CD4-positive, alpha-beta T cell treated with Interleukin-17A for 4 hours (primary cell): ENCODE results near the gene HOXA1.

Experiments used
- DNase-seq: peaks from one replicate; pipeline ENCODE4 v3.0.0-alpha.2; 2020; ENCODE audit warnings: mixed read lengths

Gene HOXA1

DNA sequence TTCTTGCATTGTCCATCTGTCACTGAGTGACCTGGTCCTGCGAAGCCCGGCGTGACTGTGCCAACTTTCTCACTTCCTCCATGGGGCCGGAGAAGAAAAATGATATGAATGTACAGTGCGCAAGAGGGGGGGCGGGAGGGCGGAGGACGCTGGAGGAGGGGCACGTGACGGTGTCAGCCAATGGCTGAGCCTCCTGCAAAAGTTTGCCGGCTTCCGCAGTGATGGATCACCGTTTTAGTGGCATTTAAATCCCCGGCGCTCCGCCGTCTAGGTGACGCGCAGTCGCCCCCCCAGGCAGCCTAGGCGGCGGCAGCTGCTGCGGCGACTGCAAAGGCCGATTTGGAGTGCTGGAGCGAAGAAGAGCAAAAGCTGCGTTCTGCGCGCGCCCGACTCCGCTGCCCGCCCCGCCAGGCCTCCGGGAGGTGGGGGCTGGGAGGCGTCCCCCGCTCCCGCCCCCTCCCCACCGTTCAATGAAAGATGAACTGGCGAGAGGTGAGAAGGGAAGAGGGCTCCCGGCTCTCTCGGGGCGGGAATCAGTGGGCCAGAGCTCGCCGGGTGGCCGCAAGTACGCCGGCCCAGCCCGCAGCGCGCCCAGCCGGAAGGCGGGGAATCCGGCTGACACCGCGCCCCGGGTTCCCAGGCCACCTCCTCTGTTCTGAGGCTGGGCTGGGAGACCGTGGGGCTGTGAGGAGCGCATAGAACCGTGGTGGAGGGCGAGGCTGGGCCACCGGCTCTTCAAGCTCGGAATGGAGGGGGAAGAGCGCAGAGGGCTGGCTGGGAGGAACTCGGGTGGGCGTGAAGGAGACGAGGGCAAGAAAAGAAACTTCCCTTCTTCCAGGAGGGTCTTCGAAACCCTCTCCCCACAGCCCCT, at the start of gene HOXA1:
Gene HOXA1 (minus strand): TSS at position 104 of the 871 bp plus-strand sequence. CDS start 88 bp downstream, at position 16.
- peak; percentile 83 for DNase-seq

DNA sequence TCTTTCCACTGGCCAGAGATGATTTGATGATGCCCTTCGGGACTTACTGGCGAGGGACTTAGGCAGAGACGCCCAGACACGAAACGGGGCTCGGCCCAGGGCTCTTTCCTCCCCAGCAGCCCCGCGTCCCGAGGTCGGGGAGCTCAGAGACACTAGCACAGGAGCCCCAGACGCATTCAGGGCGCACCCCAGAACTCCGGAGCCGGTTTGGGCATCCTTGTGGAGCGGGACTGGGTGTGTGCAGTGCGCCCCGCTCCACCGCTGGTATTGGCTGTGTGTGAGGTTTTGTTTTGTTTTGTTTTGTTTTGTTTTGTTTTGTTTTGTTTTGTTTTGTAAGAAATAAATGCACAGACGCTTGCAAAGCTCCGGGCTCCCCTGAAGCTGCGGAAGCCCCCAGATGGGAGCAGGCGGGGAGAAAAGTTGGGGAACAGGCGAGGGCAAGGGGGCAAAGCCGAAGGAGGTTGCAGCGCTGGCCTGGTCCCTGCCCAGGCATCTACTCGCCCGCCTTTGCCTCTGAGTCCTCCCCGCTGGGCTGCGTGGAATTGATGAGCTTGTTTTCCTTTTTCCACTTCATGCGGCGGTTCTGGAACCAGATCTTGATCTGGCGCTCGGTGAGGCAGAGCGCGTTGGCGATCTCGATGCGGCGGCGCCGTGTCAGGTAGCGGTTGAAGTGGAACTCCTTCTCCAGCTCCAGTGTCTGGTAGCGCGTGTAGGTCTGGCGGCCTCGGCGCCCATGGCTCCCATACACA, 49.5 kb upstream of the HOXA1 start:
- no peak for DNase-seq

DNA sequence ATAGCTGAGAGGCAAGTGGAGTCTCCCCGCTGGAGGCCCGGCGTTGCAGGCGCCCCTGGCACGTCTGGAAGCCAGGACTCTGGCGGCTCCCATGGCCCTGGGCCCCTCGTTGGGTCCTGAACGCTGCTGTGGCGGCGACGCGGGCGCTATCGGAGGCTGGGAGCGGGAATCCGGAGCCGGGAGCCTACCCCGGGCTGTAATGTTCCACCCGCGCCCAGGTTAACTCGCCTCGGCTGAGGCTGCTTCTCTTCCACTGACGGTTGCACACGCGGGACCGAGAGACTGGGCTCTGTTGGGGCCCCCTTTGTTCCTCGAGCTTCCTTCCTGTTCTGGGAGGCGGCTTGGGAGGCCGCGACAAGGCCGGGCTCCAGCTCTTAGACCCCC, 49.0 kb upstream of the HOXA1 start:
- DNase-seq = no peak

DNA sequence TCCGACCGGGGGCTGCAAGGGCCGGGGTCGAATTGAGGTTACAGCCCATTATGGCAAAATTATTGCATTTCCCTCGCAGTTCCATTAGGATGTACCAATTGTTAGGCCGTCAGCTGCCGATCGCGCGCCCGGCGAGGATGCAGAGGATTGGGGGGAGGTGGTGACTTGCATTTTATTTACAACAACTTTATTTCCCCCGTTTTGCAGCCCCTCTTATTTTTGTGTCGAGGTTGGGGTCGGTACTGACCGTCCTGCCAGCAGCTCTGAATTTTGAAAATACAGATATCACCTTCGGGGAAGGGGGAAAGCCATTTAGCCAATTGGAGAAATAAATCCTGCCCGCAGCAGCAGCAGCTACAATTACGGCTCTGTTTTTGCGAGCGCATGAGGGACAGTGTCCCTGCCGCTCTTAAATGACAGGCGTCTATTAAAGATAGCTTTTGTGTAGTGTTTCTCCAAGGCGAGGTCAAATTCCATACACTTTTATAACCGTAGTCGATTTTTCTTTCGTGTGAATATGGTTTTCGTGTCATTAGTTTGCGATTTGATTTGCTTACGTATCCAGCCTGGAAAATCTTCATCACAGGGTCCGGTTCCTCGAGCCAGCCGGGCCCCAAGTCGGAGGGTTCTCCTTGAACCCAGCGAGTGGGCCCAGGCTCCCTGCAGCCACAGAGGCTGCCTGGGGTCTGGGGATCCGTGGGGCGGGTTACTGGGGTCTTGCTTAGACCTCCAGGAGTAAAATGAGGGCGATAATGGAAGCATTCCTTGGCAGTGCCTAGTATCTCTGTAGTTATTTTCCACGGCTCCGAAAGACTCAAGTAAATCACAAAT, 48.4 kb upstream of the HOXA1 start:
- DNase-seq = no peak

DNA sequence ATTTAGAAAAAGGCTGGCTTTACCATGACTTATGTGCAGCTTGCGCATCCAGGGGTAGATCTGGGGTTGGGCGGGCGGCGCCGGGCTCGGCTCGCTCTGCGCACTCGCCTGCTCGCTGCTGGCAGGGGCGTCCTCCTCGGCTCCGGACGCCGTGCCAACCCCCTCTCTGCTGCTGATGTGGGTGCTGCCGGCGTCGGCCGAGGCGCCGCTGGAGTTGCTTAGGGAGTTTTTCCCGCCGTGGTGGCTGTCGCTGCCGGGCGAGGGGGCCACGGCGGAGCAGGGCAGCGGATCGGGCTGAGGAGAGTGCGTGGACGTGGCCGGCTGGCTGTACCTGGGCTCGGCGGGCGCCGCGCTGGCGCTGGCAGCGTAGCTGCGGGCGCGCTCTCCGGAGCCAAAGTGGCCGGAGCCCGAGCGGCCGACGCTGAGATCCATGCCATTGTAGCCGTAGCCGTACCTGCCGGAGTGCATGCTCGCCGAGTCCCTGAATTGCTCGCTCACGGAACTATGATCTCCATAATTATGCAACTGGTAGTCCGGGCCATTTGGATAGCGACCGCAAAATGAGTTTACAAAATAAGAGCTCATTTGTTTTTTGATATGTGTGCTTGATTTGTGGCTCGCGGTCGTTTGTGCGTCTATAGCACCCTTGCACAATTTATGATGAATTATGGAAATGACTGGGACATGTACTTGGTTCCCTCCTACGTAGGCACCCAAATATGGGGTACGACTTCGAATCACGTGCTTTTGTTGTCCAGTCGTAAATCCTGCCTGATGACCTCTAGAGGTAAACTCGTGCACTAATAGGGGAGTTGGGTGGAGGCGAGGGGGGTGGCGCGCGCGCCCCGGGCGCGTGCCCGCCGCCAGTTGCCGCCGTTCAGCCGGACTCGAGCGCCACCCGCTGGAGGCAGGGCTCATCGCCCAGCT, 47.5 kb upstream of the HOXA1 start, which contains the start of gene HOXA5:
Gene HOXA5 (minus strand): TSS at position 659 of the 927 bp plus-strand sequence. CDS start 74 bp downstream, at position 585.
- no peak for DNase-seq

DNA sequence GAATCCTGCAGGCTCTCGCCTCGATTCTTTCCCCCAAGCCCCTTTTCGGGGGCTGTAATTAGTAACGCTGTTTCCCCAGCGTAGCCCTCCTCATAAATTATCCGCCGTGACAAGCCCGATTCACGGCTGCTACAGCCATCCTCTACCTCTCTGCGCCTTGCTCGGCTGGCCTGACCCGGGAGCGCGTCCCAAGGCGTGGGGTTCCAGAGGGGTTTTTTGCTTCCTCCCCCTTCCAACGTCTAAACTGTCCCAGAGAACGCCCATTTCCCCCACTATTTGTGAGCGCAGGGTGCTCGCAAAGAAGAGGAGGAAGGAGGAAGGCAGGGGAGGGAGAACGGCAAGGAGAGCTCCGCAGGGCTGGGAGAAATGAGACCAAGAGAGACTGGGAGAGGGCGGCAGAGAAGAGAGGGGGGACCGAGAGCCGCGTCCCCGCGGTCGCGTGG, 46.8 kb upstream of the HOXA1 start:
- DNase-seq = no peak

DNA sequence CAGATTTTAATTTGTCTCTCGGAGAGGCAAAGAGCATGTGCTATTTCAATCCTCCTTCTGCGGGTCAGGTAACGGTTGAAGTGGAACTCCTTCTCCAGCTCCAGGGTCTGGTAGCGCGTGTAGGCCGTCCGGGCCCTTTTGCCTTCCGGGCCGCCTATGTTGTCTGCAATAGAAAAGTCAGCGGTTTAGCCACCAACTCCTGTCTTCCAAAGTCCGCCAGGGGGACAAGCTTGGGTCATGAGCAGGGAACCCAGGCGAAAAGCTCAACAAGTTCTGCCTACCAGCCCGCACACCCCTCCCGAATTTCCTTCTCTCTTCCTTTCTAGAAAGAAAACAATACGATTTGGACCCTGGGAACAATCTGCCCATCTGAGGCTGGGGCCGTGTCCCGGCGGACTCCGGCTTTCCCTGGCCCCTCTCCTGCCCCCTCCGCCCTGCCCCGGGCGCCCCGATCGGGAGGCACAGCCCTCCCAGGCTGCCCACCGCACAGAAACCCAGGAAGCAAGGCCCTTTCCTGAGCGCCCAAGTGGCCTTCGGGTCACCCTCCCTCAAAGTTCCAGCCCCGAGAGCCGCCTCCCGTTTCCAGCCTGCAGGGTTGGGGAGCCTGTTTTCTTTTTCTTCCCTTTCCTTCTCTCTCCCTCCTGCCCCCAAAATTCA, 46.3 kb upstream of the HOXA1 start:
- DNase-seq = no peak

DNA sequence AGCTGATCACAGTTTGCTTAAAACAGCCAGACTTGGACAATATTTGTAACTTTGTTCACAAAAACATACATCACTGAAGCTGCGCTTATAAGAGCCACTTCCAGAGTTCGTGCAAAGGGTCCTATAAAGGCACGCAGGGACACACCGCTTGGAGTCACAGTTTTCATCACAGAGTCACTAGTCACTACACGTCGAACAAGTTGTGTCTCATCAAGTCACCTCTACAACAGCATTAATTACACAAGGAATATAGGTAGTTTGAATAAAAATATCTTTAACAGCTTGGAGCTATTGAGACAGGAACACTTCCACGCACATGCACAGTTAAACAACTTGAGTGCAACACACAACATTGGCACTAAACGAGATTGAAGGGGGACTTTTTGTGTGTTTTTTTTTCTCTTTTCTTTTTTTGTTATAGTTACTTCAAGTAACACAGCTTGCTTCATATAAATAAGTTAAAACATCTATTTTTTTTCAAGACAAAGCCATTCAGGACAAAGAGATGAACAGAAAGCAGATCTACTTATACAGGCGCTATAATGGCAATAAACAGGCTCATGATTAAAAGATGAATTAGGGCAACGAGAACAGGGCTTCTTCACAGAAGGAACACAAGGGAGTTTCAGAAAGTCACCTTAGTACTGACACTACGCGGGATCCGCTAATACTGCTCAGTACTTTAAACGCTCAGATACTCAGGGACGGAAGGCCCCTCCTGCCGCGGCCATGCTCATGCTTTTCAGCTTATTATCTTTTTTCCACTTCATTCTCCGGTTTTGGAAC, 45.5 kb upstream of the HOXA1 start:
- DNase-seq = no peak

DNA sequence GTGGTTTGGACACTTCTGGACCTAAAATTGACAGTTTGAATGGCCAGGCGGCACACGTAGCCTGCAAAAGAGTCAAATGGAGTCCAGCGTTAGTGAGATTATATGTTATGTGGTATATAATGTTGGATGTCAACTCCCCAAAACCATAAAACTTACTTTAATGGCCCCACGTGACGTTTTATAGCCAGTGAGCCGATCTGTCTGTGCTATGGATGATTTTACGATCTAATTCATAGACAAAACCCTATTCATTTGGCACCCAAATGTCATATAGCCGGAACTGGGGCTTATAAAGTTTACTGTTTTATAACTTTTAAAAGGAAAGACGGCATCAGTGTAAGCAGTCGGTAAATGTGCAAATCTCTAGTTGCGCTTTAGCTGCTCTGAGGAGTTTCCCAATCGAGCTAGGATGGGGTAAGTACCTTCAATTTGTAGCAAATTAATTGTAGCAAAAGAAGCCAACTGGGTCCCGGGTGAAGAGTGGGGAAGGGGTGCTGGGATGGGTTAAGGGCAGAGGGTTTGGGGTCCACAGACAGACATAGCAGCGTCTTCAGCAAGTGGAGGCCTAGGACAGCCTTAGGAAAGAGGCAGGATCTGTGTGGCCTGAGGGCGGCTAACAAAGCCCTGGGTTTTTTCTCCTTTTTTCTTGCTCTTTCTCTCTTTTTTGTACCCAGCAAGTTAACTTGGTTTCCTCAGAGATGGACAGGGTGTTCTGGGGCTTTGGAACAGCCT, 44.5 kb upstream of the HOXA1 start:
- DNase-seq = no peak

DNA sequence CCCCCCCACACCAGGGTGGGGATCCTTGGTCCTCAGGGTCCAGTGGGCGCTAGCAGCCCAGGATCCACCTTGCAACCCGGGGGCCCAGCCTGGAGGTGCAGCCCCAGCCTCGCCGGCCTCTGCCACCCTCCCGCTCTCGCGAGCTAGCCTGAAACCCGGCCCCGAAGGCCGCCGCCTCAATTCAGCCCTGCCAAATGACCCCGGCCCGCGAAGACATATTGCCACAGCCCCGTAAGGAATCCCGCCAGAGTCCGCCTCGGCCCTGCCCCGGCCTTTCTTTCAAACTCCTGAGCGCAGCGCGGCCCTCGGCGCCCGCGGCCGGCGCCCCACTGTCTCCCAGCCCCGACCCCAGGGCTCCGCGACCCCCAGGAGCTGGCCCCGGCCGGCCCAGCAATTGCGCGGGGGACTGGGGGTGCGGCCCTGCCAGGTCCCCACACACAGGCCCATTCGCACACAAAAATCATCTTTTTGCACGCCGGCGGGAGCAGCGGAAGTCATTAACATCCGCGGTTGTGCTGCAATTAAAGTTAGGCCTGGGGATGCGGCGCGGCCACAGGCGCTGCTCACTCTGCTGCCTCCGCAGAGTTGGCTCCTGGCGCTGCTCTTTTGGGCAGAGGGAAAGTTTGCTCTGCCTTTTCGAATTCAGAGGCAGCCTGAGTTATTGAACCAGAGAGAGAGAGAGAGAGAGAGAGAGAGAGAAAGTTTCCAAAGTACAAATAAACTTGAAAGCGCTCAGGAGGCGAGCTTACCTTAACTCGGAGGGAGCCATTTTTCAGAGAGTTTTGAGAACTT, 43.7 kb upstream of the HOXA1 start:
- no peak for DNase-seq

DNA sequence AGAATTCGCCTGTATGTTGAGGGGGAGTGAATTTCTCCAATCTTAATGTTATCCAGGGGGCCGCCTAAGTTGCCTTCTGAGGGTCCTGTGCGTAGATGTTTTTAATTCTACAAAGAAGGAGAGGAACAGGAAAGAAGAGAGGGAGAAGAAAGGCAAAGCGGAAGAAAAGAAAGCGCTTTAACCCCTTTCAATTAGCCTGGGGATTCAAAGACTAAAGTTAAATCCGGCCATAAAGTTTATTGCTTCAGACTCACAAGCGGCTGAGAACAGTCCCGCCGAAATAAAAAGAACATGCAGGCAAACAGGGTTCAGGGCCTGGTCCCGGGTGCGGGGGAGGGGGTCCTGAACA, 43.2 kb upstream of the HOXA1 start:
- no peak for DNase-seq

DNA sequence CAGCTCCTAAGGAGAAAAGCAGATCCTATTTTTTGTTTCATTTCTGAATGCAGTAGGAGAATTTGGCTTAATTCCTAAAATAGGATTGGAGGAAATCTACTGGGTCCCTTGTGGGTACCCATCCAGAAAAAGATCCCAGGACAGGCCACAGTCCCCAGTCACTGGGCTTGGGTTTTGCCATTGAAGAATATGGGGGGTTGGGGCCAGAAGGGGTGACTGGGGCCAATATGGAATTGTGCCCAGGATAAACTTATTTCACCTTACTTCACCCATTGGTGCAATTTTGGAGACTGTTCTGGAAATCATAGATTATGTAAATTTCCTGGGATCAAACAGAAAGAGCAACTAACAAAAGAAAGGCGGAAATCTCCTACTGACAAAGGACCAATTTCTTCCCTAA, 42.7 kb upstream of the HOXA1 start:
- no peak for DNase-seq

DNA sequence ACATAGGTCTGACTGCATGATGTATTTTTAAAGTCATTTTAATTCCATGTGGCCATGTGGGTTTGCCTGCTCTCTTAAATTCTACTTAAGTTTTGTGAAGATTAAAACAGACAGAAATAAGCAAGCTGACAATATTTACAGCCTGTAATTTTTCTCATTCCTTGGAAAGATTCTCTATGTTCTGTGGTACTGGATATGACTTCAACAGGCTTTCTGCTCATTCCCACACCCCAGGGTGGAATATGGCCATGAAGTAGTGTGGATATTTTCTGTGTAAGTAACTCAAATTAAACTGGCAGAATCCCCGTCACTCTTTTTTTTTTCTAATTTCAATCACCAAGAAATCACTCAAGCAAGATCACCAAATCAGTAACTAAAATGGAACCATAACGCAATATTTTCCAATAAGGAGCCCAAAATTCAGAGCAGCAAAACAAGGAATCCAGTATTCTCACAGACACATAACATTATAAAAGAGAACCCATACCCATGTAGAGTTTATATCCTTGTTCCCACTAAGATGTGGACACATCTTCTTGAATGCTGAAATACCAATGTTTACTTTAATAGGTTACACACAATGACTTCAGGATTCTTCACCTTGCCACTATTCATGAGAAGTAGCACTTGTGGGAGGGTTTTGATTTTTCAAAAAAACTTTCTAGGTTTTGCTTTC, 42.0 kb upstream of the HOXA1 start:
- no peak for DNase-seq

DNA sequence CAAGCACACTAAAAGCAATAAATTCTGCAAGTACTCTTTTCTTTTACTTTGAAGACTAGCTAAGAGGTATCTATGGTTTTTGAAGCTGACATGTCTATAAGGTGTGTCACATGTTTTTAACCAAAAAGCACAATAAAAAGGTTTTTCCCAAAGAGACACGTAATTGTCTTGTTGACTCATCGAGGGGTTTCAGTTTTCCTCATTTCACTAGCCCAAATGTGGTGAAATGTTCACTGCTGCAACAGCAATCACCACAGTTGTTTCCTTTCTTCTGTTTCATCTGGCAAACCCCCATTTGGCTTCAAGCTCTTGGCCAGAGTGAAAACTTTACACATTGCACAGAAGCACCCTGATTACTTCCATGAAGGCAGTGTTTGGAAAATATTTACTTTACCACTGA, 38.6 kb upstream of the HOXA1 start:
- DNase-seq = no peak

DNA sequence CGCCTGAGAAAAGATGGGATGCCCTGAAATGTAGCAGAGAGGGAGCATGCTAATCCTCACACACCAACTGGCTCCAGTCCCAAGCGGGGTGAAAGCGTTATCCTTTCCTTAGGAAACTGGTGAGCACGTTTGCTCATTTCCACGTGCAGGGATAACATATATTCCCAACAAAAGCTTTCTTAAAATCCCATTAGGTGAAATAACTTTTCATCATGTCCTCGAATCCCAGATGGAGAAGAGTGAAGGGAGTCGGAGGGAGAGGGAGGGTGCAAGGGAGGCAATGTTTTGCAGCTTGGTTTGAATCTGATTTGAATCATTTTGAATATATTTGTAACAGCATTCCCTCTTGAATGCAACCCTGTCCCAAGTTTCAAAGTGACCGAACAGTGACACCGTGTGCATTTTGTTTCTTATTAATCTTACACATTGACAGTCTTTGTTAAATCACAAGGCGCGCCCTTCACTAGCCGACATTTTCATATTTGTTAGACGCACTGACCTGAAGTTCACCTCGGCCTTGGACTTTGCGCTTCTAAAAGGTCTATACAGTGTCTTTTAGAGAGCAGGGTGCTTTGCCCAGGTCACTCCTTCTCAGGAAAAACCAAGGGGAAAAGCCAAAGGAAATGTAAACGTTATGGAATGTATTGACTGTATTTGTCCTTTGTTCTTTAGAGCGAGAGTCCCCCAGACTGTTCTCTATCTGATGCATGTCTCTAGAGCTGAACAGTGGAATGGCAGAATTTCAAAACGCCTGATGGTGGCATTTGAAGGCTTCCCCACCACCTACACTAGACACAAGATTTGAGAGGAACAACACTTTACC, 37.8 kb upstream of the HOXA1 start:
- DNase-seq = no peak

DNA sequence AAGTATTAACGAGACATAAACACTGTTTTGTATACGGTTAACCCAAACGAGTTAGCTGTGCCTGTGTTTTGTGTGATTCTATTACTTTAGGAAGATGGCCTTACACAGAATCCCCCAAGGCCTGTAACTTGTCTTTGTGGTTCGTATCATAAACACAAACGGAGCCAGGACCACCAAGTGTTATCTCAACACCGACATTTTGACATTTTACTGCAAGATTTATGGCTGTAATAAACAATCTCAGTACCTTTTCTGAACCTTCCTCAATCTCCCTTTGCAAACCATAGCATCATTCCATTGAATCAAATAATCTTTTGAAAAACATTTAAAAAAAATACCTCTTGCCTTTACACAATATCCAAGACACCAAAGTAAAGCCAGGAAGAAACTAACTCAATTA, 37.2 kb upstream of the HOXA1 start:
- no peak for DNase-seq

DNA sequence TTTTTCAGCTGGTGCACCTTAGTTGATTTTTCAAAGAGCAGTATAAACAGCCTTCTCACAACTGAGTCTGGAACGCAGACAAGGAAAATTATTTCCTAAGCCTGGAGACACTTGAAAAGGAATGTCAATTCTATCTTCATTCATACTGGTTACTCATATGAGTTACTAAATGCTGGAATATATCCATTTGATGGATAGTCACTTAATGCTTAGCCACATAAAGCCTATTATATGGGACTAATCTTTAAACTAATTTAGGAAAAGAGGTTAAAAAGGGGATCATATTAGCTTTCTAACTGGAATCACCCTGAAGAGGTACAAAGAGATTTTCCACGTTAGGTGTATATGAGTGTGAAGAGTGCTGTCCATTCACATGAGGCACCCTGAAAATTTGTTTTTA, 36.4 kb upstream of the HOXA1 start:
- DNase-seq = no peak

DNA sequence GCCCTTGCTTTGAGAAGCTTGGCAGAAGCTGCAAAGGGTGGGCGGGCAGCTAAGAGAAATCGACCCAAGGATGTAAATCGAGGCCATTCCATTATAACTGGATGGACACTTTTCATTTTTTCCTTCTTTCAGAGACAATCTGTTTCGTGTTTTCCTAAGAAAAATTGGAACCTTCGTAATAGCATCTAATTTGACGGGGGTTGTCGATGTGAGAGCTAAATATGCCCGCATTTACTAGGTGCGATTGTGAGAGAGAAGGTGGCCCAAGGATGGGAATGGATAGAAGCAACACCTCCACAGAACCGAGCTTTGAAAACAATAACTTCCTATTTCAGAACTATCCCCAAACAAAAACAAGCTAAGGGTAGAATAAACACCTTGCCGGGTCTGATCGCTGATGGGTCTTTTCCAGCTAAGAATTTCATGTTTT, 35.6 kb upstream of the HOXA1 start:
- DNase-seq = no peak
